H1 (cell line): ENCODE results near the gene CDK7. TPM values are rescaled to one million over a fixed set of nuclear protein-coding genes. Genes with fewer than 3 reads are reported as not detected.

Experiments
- CTCF ChIA-PET: fragments of 300-600 bp; sonication (Branson Sonifier 250); formaldehyde crosslinking; loops from one replicate; lab custom pipeline; 2021; ENCODE audit not compliant: partially characterized antibody; lab: Charles Lee
- POLR2A ChIA-PET: fragments of 300-600 bp; sonication (Branson Sonifier 250); formaldehyde crosslinking; loops from one replicate; lab custom pipeline; 2021; ENCODE audit warnings: inconsistent platforms; ENCODE audit not compliant: partially characterized antibody; lab: Charles Lee
- DNase-seq, 2 experiments: peaks; one replicate each; pipeline versions ENCODE4 v3.0.0 to v3.0.0-alpha.2; 2010 to 2022; ENCODE audit warnings: low spot score in 2 of 2, low read depth in 1 of 2, mixed read lengths in 1 of 2
- FAIRE-seq: peaks from 2 replicates; lab custom pipeline; 2011; peaks lifted over from hg19 to GRCh38; lab: Jason Lieb, UNC
- H2AFZ ChIP-seq: 2 replicates; pipeline ENCODE4 v1.8.1; 2012; ENCODE audit warnings: low read length, inconsistent platforms
- H2AK5ac ChIP-seq: 2 replicates; pipeline ENCODE4 v1.6.1; 2013; ENCODE audit warnings: low read depth, low read length
- H2BK120ac ChIP-seq: replicated peaks from 2 replicates; pipeline ENCODE3; 2013; ENCODE audit warnings: low read depth, low read length, inconsistent platforms
- H2BK12ac ChIP-seq: 2 replicates; pipeline ENCODE4 v1.6.1; 2013; ENCODE audit warnings: low read depth, low read length
- H2BK15ac ChIP-seq: 2 replicates; pipeline ENCODE4 v1.6.1; 2013; ENCODE audit warnings: low read length
- H2BK20ac ChIP-seq: 2 replicates; pipeline ENCODE4 v1.6.1; 2013; ENCODE audit warnings: low read length
- H2BK5ac ChIP-seq: 2 replicates; pipeline ENCODE4 v1.6.1; 2013; ENCODE audit warnings: low read depth, low read length
- H3K14ac ChIP-seq: 2 replicates; pipeline ENCODE4 v1.6.1; 2013; ENCODE audit warnings: inconsistent platforms; ENCODE audit not compliant: insufficient read length
- H3K18ac ChIP-seq: 2 replicates; pipeline ENCODE4 v1.6.1; 2013; ENCODE audit warnings: low read length; ENCODE audit errors: extremely low read depth
- H3K23ac ChIP-seq: 2 replicates; pipeline ENCODE4 v1.6.1; 2013; ENCODE audit warnings: inconsistent platforms; ENCODE audit not compliant: insufficient read length
- H3K23me2 ChIP-seq: 2 replicates; pipeline ENCODE4 v1.6.1; 2013; ENCODE audit warnings: low read depth, low read length
- H3K27ac ChIP-seq: 2 replicates; pipeline ENCODE4 v1.6.1; 2011; ENCODE audit warnings: low read depth, low read length, inconsistent platforms
- H3K27me3 ChIP-seq, 4 experiments: replicated peaks in 1 of 4; 1 replicate in 1 of 4; 2 replicates in 3 of 4; pipeline versions ENCODE4 v1.6.1 to v1.8.1; 2011 to 2013; ENCODE audit warnings: low read length in 3 of 4, mild to moderate bottlenecking in 3 of 4, inconsistent platforms in 2 of 4, mixed read lengths in 2 of 4, moderate library complexity in 1 of 4; ENCODE audit not compliant: control insufficient read depth in 3 of 4, insufficient read depth in 3 of 4; ENCODE audit errors: extremely low read depth in 1 of 4
- H3K36me3 ChIP-seq, 4 experiments: 2 replicates each; pipeline versions ENCODE4 v1.6.1 to v1.8.1; 2011 to 2013; ENCODE audit warnings: mild to moderate bottlenecking in 4 of 4, low read length in 3 of 4, moderate library complexity in 2 of 4, control low read depth in 1 of 4, inconsistent platforms in 1 of 4; ENCODE audit not compliant: insufficient read depth in 4 of 4, control insufficient read depth in 2 of 4
- H3K4ac ChIP-seq: replicated peaks from 2 replicates; pipeline ENCODE3; 2013; ENCODE audit warnings: low read length, low read depth, mixed read lengths, inconsistent platforms; ENCODE audit not compliant: insufficient read length
- H3K4me1 ChIP-seq, 4 experiments: replicated peaks in 1 of 4; 1 replicate in 1 of 4; 2 replicates in 3 of 4; pipeline versions ENCODE4 v1.6.1 to v1.8.1; 2011 to 2013; ENCODE audit warnings: low read length in 3 of 4, inconsistent platforms in 2 of 4, mixed read lengths in 1 of 4; ENCODE audit not compliant: insufficient read depth in 4 of 4, control insufficient read depth in 3 of 4
- H3K4me2 ChIP-seq, 2 experiments: 2 replicates each; pipeline versions ENCODE4 v1.6.1 to v1.8.1; 2011 to 2013; ENCODE audit warnings: low read depth in 2 of 2, low read length in 2 of 2, control low read depth in 1 of 2, inconsistent platforms in 1 of 2, mild to moderate bottlenecking in 1 of 2; ENCODE audit not compliant: insufficient read depth in 1 of 2
- H3K4me3 ChIP-seq, 4 experiments: fragments of 200-600, 300-600 bp in 1 of 4; sonication (generic), shearing (Covaris generic), sonication (Bioruptor Twin) in 1 of 4; 2 replicates each; pipeline versions ENCODE4 v1.5.1 to v1.8.1; 2011 to 2016; ENCODE audit warnings: low read length in 4 of 4, low read depth in 3 of 4, control low read depth in 2 of 4, inconsistent platforms in 2 of 4, mild to moderate bottlenecking in 2 of 4, mixed read lengths in 1 of 4, moderate library complexity in 1 of 4; ENCODE audit not compliant: insufficient read depth in 2 of 4; ENCODE audit errors: extremely low read depth in 1 of 4
- H3K56ac ChIP-seq: replicated peaks from 2 replicates; pipeline ENCODE3; 2013; ENCODE audit warnings: low read depth, mild to moderate bottlenecking, mixed read lengths, low read length, inconsistent platforms; ENCODE audit not compliant: insufficient read length
- H3K79me1 ChIP-seq: 2 replicates; pipeline ENCODE4 v1.6.1; 2013; ENCODE audit warnings: low read depth, low read length, control low read depth
- H3K79me2 ChIP-seq, 2 experiments: 2 replicates each; pipeline versions ENCODE4 v1.6.1 to v1.8.1; 2012 to 2013; ENCODE audit warnings: low read length in 2 of 2, mild to moderate bottlenecking in 2 of 2, inconsistent platforms in 1 of 2; ENCODE audit not compliant: insufficient read depth in 2 of 2, control insufficient read depth in 1 of 2
- H3K9ac ChIP-seq, 4 experiments: replicated peaks in 1 of 4; 1 replicate in 1 of 4; 2 replicates in 3 of 4; pipeline versions ENCODE4 v1.6.1 to v1.8.1; 2011 to 2013; ENCODE audit warnings: low read depth in 3 of 4, low read length in 3 of 4, control low read depth in 2 of 4, mild to moderate bottlenecking in 2 of 4, moderate library complexity in 2 of 4, inconsistent platforms in 1 of 4; ENCODE audit errors: extremely low read depth in 1 of 4
- H3K9me3 ChIP-seq, 2 experiments: 2 replicates each; pipeline versions ENCODE4 v1.6.1 to v1.8.1; 2012 to 2013; ENCODE audit warnings: mild to moderate bottlenecking in 2 of 2, moderate library complexity in 2 of 2, control low read depth in 1 of 2, inconsistent platforms in 1 of 2, low read depth in 1 of 2, low read length in 1 of 2, mixed read lengths in 1 of 2; ENCODE audit not compliant: insufficient read depth in 2 of 2
- H4K20me1 ChIP-seq, 2 experiments: replicated peaks in 1 of 2; 2 replicates each; pipeline versions ENCODE3 to v1.8.1; 2011 to 2013; ENCODE audit warnings: inconsistent platforms in 2 of 2, low read length in 2 of 2, mild to moderate bottlenecking in 1 of 2; ENCODE audit not compliant: insufficient read depth in 2 of 2, control insufficient read depth in 1 of 2
- H4K5ac ChIP-seq: 2 replicates; pipeline ENCODE4 v1.6.1; 2013; ENCODE audit warnings: low read length, low read depth, mixed read lengths, inconsistent platforms; ENCODE audit not compliant: insufficient read length
- H4K8ac ChIP-seq: 2 replicates; pipeline ENCODE4 v1.8.0; 2013; ENCODE audit warnings: mild to moderate bottlenecking, moderate library complexity, low read length, inconsistent platforms; ENCODE audit not compliant: insufficient read depth; ENCODE audit errors: extremely low read depth
- H4K91ac ChIP-seq: replicated peaks from 2 replicates; pipeline ENCODE3; 2013; ENCODE audit warnings: low read length, mixed read lengths, inconsistent platforms; ENCODE audit not compliant: insufficient read length
- BRCA1 ChIP-seq: IDR thresholded peaks from 2 replicates; pipeline ENCODE4 v1.6.1; 2012; ENCODE audit warnings: low read depth, low read length, improper control_type of control experiment
- CBX8 ChIP-seq: fragments of 300-800, 300-1000 bp; sonication (generic); IDR thresholded peaks from 2 replicates; pipeline ENCODE4 v1.7.1; 2016; ENCODE audit warnings: low read depth, low read length, borderline replicate concordance
- CHD2 ChIP-seq: IDR thresholded peaks from 2 replicates; pipeline ENCODE4 v1.6.1; 2012; ENCODE audit warnings: low read length, improper control_type of control experiment
- EGR1 ChIP-seq: IDR thresholded peaks from 2 replicates; pipeline ENCODE4 v1.6.1; 2011; ENCODE audit warnings: low read depth, low read length, borderline replicate concordance
- FOSL1 ChIP-seq: IDR thresholded peaks from 2 replicates; pipeline ENCODE4 v1.6.1; 2011; ENCODE audit warnings: mild to moderate bottlenecking, low read depth, low read length, moderate library complexity; ENCODE audit not compliant: insufficient read depth
- MAFK ChIP-seq: IDR thresholded peaks from 2 replicates; pipeline ENCODE4 v1.6.1; 2012; ENCODE audit warnings: low read depth, mild to moderate bottlenecking, improper control_type of control experiment, low read length
- RXRA ChIP-seq: IDR thresholded peaks from 2 replicates; pipeline ENCODE4 v1.6.1; 2011; ENCODE audit warnings: low read depth, mild to moderate bottlenecking, low read length, moderate library complexity; ENCODE audit not compliant: insufficient read depth
- SIN3A ChIP-seq, 2 experiments: IDR thresholded peaks in 1 of 2; conservative IDR thresholded peaks in 1 of 2; 2 replicates each; pipeline ENCODE4 v1.6.1; 2011 to 2012; ENCODE audit warnings: low read length in 2 of 2, improper control_type of control experiment in 1 of 2, low read depth in 1 of 2, mild to moderate bottlenecking in 1 of 2
- SP1 ChIP-seq: IDR thresholded peaks from 2 replicates; pipeline ENCODE4 v1.6.1; 2011; ENCODE audit warnings: low read depth, low read length
- SP4 ChIP-seq: IDR thresholded peaks from 2 replicates; pipeline ENCODE4 v1.6.1; 2012; ENCODE audit warnings: low read length, inconsistent platforms
- ZNF274 ChIP-seq: IDR thresholded peaks from 2 replicates; pipeline ENCODE4 v1.7.0; 2012; ENCODE audit warnings: low read length, borderline replicate concordance; ENCODE audit errors: extremely low read depth
- WGBS, 2 experiments: shearing (Covaris generic) in 1 of 2; methylation state at CpG; one replicate each; pipeline versions ENCODE4 v1.1.6 to v1.1.7; 2013 to 2015; ENCODE audit warnings: low lambda C conversion rate in 2 of 2, mixed read lengths in 2 of 2, inconsistent platforms in 1 of 2, low coverage in 1 of 2, missing lambda C conversion rate in 1 of 2; ENCODE audit not compliant: insufficient replicate concordance in 2 of 2, insufficient coverage in 1 of 2, insufficient read length in 1 of 2; ENCODE audit errors: extremely low coverage in 1 of 2, missing lambda C conversion rate in 1 of 2; 5-methylcytosine and 5-hydroxymethylcytosine counted together
- polyA plus RNA-seq, 7 experiments: library from polyadenylated mRNA; depleted of rRNA in 3 of 7; stranded (reverse) in 5 of 7; unstranded in 2 of 7; fragments of >200 nt in 5 of 7; fragments of 200-250 nt in 2 of 7; gene quantifications; 1 replicate in 5 of 7; 2 replicates in 1 of 7; 4 replicates in 1 of 7; pipeline versions ENCODE4 v1.2.1 to v1.2.3, GENCODE V29; 2011 to 2013; ENCODE audit warnings: missing spikeins in 2 of 7, mixed read lengths in 2 of 7
- total RNA-seq: library from RNA; stranded (reverse); fragmentation: NEBNext Ultra II Directional; extraction: Animal tissue kit (Norgen Biotek cat#: 25700); gene quantifications from 2 replicates; pipeline ENCODE4 v1.2.1, GENCODE V29; 2021

Gene CDK7
- total and polyA plus RNA-seq, 2 of the 8 experiments (the other 6 are each of a cell fraction or from before 2014, with no cell fraction given) = 39.9 to 63.4 TPM

- no peaks in the 10 kb centered on the region for H3K4me1 ChIP-seq
- H3K9ac ChIP-seq = peak overlapping the region; percentile 75 to 97 (median 95)
- peak; percentile 81 to 92 for DNase-seq
- peak overlapping the region; percentile 98 for H4K5ac ChIP-seq
- ChIA-PET CTCF (no interaction called here), POLR2A (interaction anchor here (0.6 to 1.9 kb wide), 8 partner anchors 14 to 34 kb away, joined by 3 to 7 read pairs (median 5); partner anchors contain the start of gene CDK7)
- peaks cover 6% of the 10 kb centered on the region; the same call in 1 of the 2 replicates for H3K23me2 ChIP-seq
- peak overlapping the region; percentile 98 for H4K8ac ChIP-seq
- H3K27ac ChIP-seq = peak overlapping the region; percentile 96
- no peaks in the 10 kb centered on the region for H3K27me3 ChIP-seq
- peak overlapping the region; percentile 99 for H3K18ac ChIP-seq
- H4K91ac ChIP-seq = peak overlapping the region; percentile 100
- H2BK12ac ChIP-seq = peak overlapping the region; percentile 87; the same call in 1 of the 2 replicates
- peak overlapping the region; percentile 70 to 71 for H3K4me2 ChIP-seq
- no peaks in the 10 kb centered on the region for H4K20me1 ChIP-seq
- peaks cover 0 to 6% of the 10 kb centered on the region in 2 experiments; a peak in 2 of 4 replicates for H3K9me3 ChIP-seq
- no peak overlapping the region for H3K23ac ChIP-seq
- peaks cover 0 to 7% (median 0%) of the 10 kb centered on the region in 4 experiments; a peak in 2 of 8 replicates for H3K36me3 ChIP-seq
- H3K14ac ChIP-seq = peak overlapping the region; percentile 70
- no peaks in the 10 kb centered on the region for H3K79me1 ChIP-seq
- H2AFZ ChIP-seq = peak overlapping the region; percentile 92
- H3K4ac ChIP-seq = peak overlapping the region; percentile 99
- H2BK120ac ChIP-seq = peak overlapping the region; percentile 95
- peak overlapping the region; percentile 72; the same call in 1 of the 2 replicates for H2BK15ac ChIP-seq
- WGBS, 2 experiments = 2% methylated on average over 61 of the region's 73 CpGs; no CpG with 5 or more reads in 1 of the 2 experiments
- peak overlapping the region; percentile 98 for H2BK5ac ChIP-seq
- no peak for FAIRE-seq
- peaks cover 0 to 23% of the 10 kb centered on the region in 2 experiments; a peak in 3 of 4 replicates for H3K79me2 ChIP-seq
- H2AK5ac ChIP-seq = 0 out of 2 replicates have a peak overlapping the region, but pooled peaks have one; percentile 24
- peak overlapping the region; percentile 90; the same call in 1 of the 2 replicates for H2BK20ac ChIP-seq
- H3K4me3 ChIP-seq = peak overlapping the region; percentile 89 to 99 (median 96)
- peak overlapping the region; percentile 95 for H3K56ac ChIP-seq
- TF ChIP-seq BRCA1 (no peak), CHD2 (no peak), EGR1 (no peak), MAFK (no peak), ZNF274 (no peak), SP4 (peak; percentile 85; the same call in 1 of the 2 replicates), CBX8 (no peak), RXRA (no peak), SIN3A (conservative IDR thresholded peaks at IDR 0.05 in 1 of 2, IDR thresholded peaks at IDR 0.05 in 1 of 2; ENCODE audit: low read depth in 1 of 2, low read length in 2 of 2) (peak; percentile 49 to 71; a peak in 1 of 4 replicates), SP1 (peak; percentile 78), FOSL1 (no peak)
Observed at GRCh38 chr5:69217548-69218526, 16.8 kb upstream of the CDK7 start.
